22Rv1 (cell line): ENCODE data around the gene TBC1D22A.

ENCODE experiments used
- H3K27ac ChIP-seq: fragments of 450-650 bp; 2 replicates; pipeline ENCODE4 v1.5.1; 2017
- ZFX ChIP-seq: fragments of 450-650 bp; IDR thresholded peaks from 2 replicates; pipeline ENCODE4 v1.6.1; 2017; ENCODE audit warnings: antibody characterized with exemption, borderline replicate concordance
- TF ChIP-seq, protein P1 (sequence below): fragments of 450-650 bp; IDR thresholded peaks from 2 replicates; pipeline ENCODE4 v1.5.1; 2017; ENCODE audit warnings: mild to moderate bottlenecking

Gene TBC1D22A

GRCh38 chr22:47172771-47173534, 410.5 kb downstream of the TBC1D22A start:
- no peak overlapping the region for H3K27ac ChIP-seq
- TF ChIP-seq, protein P1, sequence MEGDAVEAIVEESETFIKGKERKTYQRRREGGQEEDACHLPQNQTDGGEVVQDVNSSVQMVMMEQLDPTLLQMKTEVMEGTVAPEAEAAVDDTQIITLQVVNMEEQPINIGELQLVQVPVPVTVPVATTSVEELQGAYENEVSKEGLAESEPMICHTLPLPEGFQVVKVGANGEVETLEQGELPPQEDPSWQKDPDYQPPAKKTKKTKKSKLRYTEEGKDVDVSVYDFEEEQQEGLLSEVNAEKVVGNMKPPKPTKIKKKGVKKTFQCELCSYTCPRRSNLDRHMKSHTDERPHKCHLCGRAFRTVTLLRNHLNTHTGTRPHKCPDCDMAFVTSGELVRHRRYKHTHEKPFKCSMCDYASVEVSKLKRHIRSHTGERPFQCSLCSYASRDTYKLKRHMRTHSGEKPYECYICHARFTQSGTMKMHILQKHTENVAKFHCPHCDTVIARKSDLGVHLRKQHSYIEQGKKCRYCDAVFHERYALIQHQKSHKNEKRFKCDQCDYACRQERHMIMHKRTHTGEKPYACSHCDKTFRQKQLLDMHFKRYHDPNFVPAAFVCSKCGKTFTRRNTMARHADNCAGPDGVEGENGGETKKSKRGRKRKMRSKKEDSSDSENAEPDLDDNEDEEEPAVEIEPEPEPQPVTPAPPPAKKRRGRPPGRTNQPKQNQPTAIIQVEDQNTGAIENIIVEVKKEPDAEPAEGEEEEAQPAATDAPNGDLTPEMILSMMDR, result no peak
- no peak for TF ChIP-seq ZFX

DNA sequence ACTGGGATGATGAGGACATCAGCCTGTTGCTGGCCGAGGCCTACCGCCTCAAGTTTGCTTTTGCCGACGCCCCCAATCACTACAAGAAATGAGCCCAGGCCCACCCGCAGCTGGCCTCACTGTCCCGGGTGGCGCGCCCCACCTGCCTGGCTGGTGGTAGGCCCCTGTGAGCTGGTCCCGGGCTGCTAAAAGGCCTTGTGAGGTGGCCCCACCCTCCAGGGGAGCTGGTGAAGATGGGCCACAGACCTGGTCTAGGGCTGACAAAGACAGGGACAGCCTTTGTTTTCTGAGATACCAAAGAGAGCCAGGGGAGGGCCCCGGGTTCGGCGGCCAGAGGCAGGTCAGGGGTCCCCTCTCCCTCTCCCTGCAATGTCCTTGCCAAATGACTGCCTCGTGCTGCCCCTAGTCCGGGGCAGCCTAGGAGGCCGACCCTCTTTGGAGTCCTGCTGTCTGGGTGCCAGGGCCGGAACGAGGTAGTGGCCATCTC, 411.1 kb downstream of the TBC1D22A start:
- TF ChIP-seq, protein P1, result no peak
- TF ChIP-seq ZFX, result no peak
- H3K27ac ChIP-seq, result no peak overlapping the region

DNA sequence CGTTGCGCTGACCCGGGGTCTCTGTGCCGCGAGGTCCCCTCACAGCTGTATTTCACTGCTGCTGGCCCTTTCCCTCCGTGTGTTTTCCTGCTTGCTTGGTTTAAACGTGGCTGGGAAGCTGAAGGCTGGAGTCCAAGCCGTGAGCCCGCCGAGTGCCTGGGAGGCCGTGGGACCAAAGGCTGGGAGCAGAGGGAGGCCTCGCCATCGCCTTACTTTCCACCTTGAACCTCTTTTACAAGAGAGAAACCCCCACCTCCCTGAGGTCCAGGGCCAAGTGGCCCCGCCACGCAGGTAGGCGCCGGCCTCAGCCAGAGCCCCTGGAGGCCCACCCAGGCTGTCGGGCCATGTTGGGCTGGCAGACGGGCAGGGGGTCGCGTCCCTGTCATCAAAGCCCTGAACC, 411.6 kb downstream of the TBC1D22A start:
- TF ChIP-seq, protein P1, result no peak
- TF ChIP-seq ZFX, result no peak
- H3K27ac ChIP-seq, result no peak overlapping the region

- TF ChIP-seq ZFX, result no peak
- TF ChIP-seq, protein P1, result no peak
- H3K27ac ChIP-seq, result no peak overlapping the region
Observed at GRCh38 chr22:47174671-47175112, 412.2 kb downstream of the TBC1D22A start.

GRCh38 chr22:47175151-47176025, 412.9 kb downstream of the TBC1D22A start:
- TF ChIP-seq ZFX, result no peak
- TF ChIP-seq, protein P1, result no peak
- H3K27ac ChIP-seq, result no peak overlapping the region

GRCh38 chr22:47176026-47176389, 413.6 kb downstream of the TBC1D22A start:
- H3K27ac ChIP-seq, result no peak overlapping the region
- TF ChIP-seq ZFX, result no peak
- TF ChIP-seq, protein P1, result no peak
